SH-SY5Y (cell line): Measurements from ENCODE around the gene BANK1.

Source experiments
- GATA2 ChIP-seq: IDR thresholded peaks from 2 replicates; pipeline ENCODE4 v1.6.1; 2011; ENCODE audit warnings: mild to moderate bottlenecking, low read depth, low read length
- GATA3 ChIP-seq: IDR thresholded peaks from 2 replicates; pipeline ENCODE4 v1.6.1; 2011; ENCODE audit warnings: low read depth, mild to moderate bottlenecking, low read length, moderate library complexity

DNA sequence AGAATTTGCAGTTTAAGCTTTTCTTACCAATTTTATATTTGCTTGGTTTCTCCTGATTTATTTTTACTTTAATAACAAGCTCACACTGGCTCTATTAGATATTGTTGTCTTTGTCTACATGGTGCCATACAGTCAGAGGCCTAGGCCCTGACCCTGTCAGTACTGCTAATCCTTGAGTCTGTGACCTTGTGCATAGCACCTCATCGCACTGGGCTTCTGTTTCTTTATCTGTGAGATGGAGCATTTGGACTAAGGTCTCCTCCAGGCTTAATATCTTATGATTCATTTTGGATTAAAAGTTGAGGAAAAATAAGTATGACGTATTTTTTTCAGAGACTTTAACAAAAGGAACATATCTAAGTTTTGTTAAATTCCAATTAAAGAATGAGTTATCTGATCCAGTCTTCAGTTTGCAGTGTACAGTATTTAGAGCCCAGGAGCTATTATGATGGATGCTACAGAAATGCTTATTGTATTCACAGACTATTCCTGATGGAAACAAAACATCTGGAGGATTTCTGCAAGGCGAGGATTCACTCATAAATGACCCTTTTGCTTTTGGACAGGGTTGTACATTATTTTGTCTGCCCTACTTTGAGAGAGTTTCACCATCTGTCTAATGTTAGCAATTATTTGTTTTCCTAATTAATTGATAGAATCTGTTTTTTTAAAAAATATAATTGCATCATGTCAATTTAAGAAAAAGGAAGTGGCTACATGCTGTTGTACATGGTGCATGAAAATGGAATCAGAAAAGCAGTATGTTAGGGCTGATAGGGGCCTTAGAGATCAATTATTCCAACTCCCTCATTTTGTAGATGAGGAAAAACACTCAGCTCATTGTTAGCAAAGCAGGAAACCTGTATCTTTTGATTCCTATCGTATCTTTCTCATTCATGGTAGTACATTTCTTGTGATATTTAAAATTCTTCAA is 203.6 kb downstream of the BANK1 start:
- TF ChIP-seq GATA2 = no peak
- TF ChIP-seq GATA3 = no peak
